Measurements from ENCODE around the gene CKB. TPM values are rescaled to one million over a fixed set of nuclear protein-coding genes. Genes with fewer than 3 reads are reported as not detected.

CKB gene
- total and polyA plus RNA-seq, 9 of the 15 experiments (the other 6 are each of a cell fraction or from before 2014, with no cell fraction given), result 23.9 to 692 (median 132) TPM

GRCh38 chr14:103501041-103501870 lies 21.4 kb downstream of the CKB start:
- Histone ChIP-seq H3K27me3 (ENCODE audit: control insufficient read depth in 2 of 2, insufficient read depth in 2 of 2, low read length in 2 of 2) (no peaks in the 10 kb centered on the region), H3K9ac (ENCODE audit: insufficient read depth in 1 of 2, low read depth in 2 of 2, low read length in 2 of 2) (no peak overlapping the region; a peak in 1 of 4 replicates), H3K36me3 (ENCODE audit: control insufficient read depth, insufficient read depth, low read length) (peaks cover 79% of the 10 kb centered on the region), H3K4me3 (no peak overlapping the region), H3K79me2 (ENCODE audit: control insufficient read depth, insufficient read depth, low read length) (peaks cover 7% of the 10 kb centered on the region; the same call in 1 of the 3 replicates), H3K27ac (ENCODE audit: extremely low read depth, low read depth, low read length) (no peak overlapping the region), H3K4me2 (ENCODE audit: insufficient read depth, low read length) (no peak overlapping the region), H2AFZ (ENCODE audit: low read depth, low read length) (no peak overlapping the region), H4K20me1 (replicated peaks; ENCODE audit: control insufficient read depth, insufficient read depth, low read length) (peaks cover 3% of the 10 kb centered on the region; the same call in 1 of the 2 replicates), H3K9me3 (replicated peaks; ENCODE audit: control insufficient read depth, insufficient read depth, low read depth, low read length) (no peaks in the 10 kb centered on the region), H3K4me1 (replicated peaks in 1 of 2; ENCODE audit: control insufficient read depth in 2 of 2, insufficient read depth in 2 of 2, low read length in 2 of 2) (peaks cover 3 to 4% of the 10 kb centered on the region in 2 experiments; a peak in 4 of 5 replicates), H3K9me1 (ENCODE audit: control insufficient read depth, insufficient read depth, low read length) (no peaks in the 10 kb centered on the region)
- no peak for FAIRE-seq
- ChIA-PET POLR2A (interaction anchor here (0.6 kb wide), 1 partner anchor 500 kb away, joined by 3 read pairs; no protein-coding TSS in a partner anchor), CTCF (ENCODE audit: low intra/inter-chr PET ratio) (no interaction called here)
- in situ Hi-C loops (cut with MboI) (no loop called here), intact Hi-C loops (cut with micrococcal nuclease) (loop anchor here (5.0 kb wide), 1 partner anchor 46 kb away; no protein-coding TSS in a partner anchor)
- 93% methylated on average over 10 of the region's 11 CpGs for WGBS (ENCODE audit: insufficient coverage, low coverage, missing lambda C conversion rate)
- no peak for ATAC-seq
- BruUV-seq (replicated peaks), result no TSS peak
- no peak for DNase-seq (ENCODE audit: extremely low read depth in 1 of 4, low spot score in 3 of 4)
- no peak for TF ChIP-seq ZNF764 (CRISPR knock-in tag; IDR thresholded peaks at IDR 0.05; ENCODE audit: low read depth)
- no peak for TF ChIP-seq KLF16 (IDR thresholded peaks at IDR 0.05)
- no peak for TF ChIP-seq PHB2 (IDR thresholded peaks at IDR 0.05; ENCODE audit: low read depth)
- TF ChIP-seq ZNF212 (CRISPR knock-in tag; IDR thresholded peaks at IDR 0.05), result no peak
- no peak for TF ChIP-seq BRF1 (IDR thresholded peaks at IDR 0.05; ENCODE audit: borderline replicate concordance, extremely low read depth, insufficient read length)
- TF ChIP-seq BHLHE40 (IDR thresholded peaks at IDR 0.05; ENCODE audit: low read length), result no peak
- TF ChIP-seq PRMT5 (CRISPR knock-in tag; IDR thresholded peaks at IDR 0.05), result no peak
- TF ChIP-seq ZNF780A (CRISPR knock-in tag; IDR thresholded peaks at IDR 0.05), result no peak
